Panc1 (cell line): Measurements from ENCODE around the gene CNOT4. TPM values are rescaled to one million over a fixed set of nuclear protein-coding genes. Genes with fewer than 3 reads are reported as not detected.

ENCODE experiments used
- ATAC-seq: fragments of 200-7000 bp; cut with Tn5 transposase; 2 replicates; pipeline ENCODE4 v1.9.1; 2020; ENCODE audit warnings: mild to moderate bottlenecking, moderate library complexity
- BruUV-seq: library from RNA; stranded (reverse); fragments of 400-500 nt; replicated peaks from 2 replicates; lab custom pipeline; 2021; lab: Mats Ljungman, UMichigan
- CTCF ChIA-PET: fragments of 300-600 bp; sonication (Branson Sonifier 250); formaldehyde crosslinking; loops from one replicate; lab custom pipeline; 2022; ENCODE audit warnings: antibody characterized with exemption; lab: Charles Lee
- POLR2A ChIA-PET: fragments of 300-600 bp; sonication (Branson Sonifier 250); formaldehyde crosslinking; loops from one replicate; lab custom pipeline; 2022; ENCODE audit warnings: antibody characterized with exemption; lab: Charles Lee
- DNase-seq: peaks from one replicate; pipeline ENCODE4 v3.0.0-alpha.2; 2010; ENCODE audit warnings: low read depth, low spot score
- H3K27ac ChIP-seq: 2 replicates; pipeline ENCODE4 v1.5.1; 2011; ENCODE audit warnings: mild to moderate bottlenecking, low read length, inconsistent platforms
- H3K27me3 ChIP-seq: fragments of 200-500 bp; sonication (Bioruptor generic); 2 replicates; pipeline ENCODE4 v1.6.0; 2014; ENCODE audit warnings: low read length, inconsistent platforms; ENCODE audit not compliant: control insufficient read depth, insufficient read depth
- H3K36me3 ChIP-seq: fragments of 200-500 bp; sonication (Bioruptor generic); 2 replicates; pipeline ENCODE4 v1.5.1; 2014; ENCODE audit warnings: inconsistent platforms, mild to moderate bottlenecking, low read length, moderate library complexity; ENCODE audit not compliant: control insufficient read depth, insufficient read depth
- H3K4me1 ChIP-seq: 2 replicates; pipeline ENCODE4 v1.5.1; 2011; ENCODE audit warnings: inconsistent platforms, mild to moderate bottlenecking, low read length, moderate library complexity; ENCODE audit not compliant: control insufficient read depth, insufficient read depth
- H3K4me3 ChIP-seq, 2 experiments: 2 replicates each; pipeline ENCODE4 v1.5.1; 2011 to 2012; ENCODE audit warnings: low read depth in 2 of 2, low read length in 2 of 2, mild to moderate bottlenecking in 2 of 2, inconsistent platforms in 1 of 2, moderate library complexity in 1 of 2
- H3K9me3 ChIP-seq: fragments of 200-500 bp; sonication (Bioruptor generic); 2 replicates; pipeline ENCODE4 v1.5.1; 2014; ENCODE audit warnings: low read depth, mild to moderate bottlenecking, inconsistent platforms, low read length, moderate library complexity; ENCODE audit not compliant: control insufficient read depth, insufficient read depth
- POLR2AphosphoS5 ChIP-seq: IDR thresholded peaks from 2 replicates; pipeline ENCODE4 v1.6.1; 2012; ENCODE audit warnings: mild to moderate bottlenecking, low read depth, low read length, moderate library complexity
- SIN3A ChIP-seq: IDR thresholded peaks from 2 replicates; pipeline ENCODE4 v1.6.1; 2012; ENCODE audit warnings: low read depth, mild to moderate bottlenecking, low read length, moderate library complexity, borderline replicate concordance; ENCODE audit not compliant: insufficient read depth
- TCF7L2 ChIP-seq: IDR thresholded peaks from 2 replicates; pipeline ENCODE4 v1.6.1; 2011; ENCODE audit warnings: mild to moderate bottlenecking, low read depth, low read length, inconsistent platforms
- in situ Hi-C: cut with HindIII; loops from 2 replicates; pipeline ENCODE4 v1.10.0; 2016; ENCODE audit warnings: low sequenced_read_pairs, low pct_unique_long_range_greater_than_20kb
- intact Hi-C: fragments of 100-400 bp; cut with micrococcal nuclease; formaldehyde crosslinking; loops from one replicate; pipeline ENCODE4 v1.10.0; 2022; ENCODE audit not compliant: unreplicated experiment
- total RNA-seq: library from RNA; stranded (reverse); gene quantifications from one replicate; pipeline ENCODE4 v1.2.1, GENCODE V29; 2021; ENCODE audit not compliant: unreplicated experiment
- TF ChIP-seq, protein P1 (sequence below): fragments of 450-650 bp; IDR thresholded peaks from 2 replicates; pipeline ENCODE4 v1.5.1; 2017; ENCODE audit warnings: mild to moderate bottlenecking
- TF ChIP-seq, protein P2 (sequence below), 2 experiments: IDR thresholded peaks; 2 replicates each; pipeline ENCODE4 v1.6.1; 2011 to 2012; ENCODE audit warnings: low read depth in 2 of 2, control low read depth in 1 of 2, low read length in 1 of 2, mild to moderate bottlenecking in 1 of 2, moderate library complexity in 1 of 2; ENCODE audit not compliant: insufficient read depth in 1 of 2

CNOT4 gene
- total RNA-seq, 1 experiment from 2014 or later: 22.3 TPM

DNA sequence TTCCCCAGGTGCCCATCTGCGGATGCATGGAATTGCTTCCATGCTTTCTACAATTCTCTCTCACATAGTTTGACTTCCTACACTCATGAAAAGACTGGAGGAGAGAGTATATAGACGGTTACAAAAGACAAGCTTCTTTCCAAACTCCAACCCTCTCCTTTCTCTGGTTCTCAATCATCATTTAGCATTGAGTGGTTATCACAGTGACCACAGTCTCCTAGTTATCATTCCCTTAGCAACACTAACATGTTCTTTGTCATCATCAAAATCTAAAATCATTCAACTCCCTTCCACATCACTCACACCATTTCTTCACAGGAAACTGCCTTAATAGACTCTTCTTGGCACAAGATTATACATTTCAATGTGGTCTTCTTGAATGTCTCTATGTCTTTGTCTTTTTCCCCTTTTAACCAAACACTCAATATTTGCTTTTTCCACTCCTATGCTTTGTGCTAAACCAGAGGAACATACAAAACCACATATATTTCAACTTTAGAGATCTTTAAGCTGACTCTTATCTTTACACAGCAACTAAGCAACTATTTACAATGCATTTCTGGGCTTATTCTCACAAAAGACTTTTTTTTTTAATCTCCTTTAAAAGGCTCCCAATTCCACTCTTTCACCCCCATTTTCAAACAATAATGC is 126.3 kb downstream of the CNOT4 start:
- H3K27ac ChIP-seq: no peak overlapping the region
- in situ Hi-C loops: no loop called here
- no peaks in the 10 kb centered on the region; the same call in 1 of the 2 replicates for H3K36me3 ChIP-seq
- ATAC-seq: no peak
- DNase-seq: no peak
- intact Hi-C loops: no loop called here
- ChIA-PET POLR2A (interaction anchor here (0.6 kb wide), 1 partner anchor 317 kb away, joined by 3 read pairs; no protein-coding TSS in a partner anchor), CTCF (no interaction called here)
- H3K9me3 ChIP-seq: no peaks in the 10 kb centered on the region
- H3K4me3 ChIP-seq: no peak overlapping the region
- no TSS peak for BruUV-seq
- TF ChIP-seq POLR2AphosphoS5 (no peak), TCF7L2 (no peak), SIN3A (no peak)
- TF ChIP-seq, protein P1, sequence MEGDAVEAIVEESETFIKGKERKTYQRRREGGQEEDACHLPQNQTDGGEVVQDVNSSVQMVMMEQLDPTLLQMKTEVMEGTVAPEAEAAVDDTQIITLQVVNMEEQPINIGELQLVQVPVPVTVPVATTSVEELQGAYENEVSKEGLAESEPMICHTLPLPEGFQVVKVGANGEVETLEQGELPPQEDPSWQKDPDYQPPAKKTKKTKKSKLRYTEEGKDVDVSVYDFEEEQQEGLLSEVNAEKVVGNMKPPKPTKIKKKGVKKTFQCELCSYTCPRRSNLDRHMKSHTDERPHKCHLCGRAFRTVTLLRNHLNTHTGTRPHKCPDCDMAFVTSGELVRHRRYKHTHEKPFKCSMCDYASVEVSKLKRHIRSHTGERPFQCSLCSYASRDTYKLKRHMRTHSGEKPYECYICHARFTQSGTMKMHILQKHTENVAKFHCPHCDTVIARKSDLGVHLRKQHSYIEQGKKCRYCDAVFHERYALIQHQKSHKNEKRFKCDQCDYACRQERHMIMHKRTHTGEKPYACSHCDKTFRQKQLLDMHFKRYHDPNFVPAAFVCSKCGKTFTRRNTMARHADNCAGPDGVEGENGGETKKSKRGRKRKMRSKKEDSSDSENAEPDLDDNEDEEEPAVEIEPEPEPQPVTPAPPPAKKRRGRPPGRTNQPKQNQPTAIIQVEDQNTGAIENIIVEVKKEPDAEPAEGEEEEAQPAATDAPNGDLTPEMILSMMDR: no peak
- TF ChIP-seq, protein P2, sequence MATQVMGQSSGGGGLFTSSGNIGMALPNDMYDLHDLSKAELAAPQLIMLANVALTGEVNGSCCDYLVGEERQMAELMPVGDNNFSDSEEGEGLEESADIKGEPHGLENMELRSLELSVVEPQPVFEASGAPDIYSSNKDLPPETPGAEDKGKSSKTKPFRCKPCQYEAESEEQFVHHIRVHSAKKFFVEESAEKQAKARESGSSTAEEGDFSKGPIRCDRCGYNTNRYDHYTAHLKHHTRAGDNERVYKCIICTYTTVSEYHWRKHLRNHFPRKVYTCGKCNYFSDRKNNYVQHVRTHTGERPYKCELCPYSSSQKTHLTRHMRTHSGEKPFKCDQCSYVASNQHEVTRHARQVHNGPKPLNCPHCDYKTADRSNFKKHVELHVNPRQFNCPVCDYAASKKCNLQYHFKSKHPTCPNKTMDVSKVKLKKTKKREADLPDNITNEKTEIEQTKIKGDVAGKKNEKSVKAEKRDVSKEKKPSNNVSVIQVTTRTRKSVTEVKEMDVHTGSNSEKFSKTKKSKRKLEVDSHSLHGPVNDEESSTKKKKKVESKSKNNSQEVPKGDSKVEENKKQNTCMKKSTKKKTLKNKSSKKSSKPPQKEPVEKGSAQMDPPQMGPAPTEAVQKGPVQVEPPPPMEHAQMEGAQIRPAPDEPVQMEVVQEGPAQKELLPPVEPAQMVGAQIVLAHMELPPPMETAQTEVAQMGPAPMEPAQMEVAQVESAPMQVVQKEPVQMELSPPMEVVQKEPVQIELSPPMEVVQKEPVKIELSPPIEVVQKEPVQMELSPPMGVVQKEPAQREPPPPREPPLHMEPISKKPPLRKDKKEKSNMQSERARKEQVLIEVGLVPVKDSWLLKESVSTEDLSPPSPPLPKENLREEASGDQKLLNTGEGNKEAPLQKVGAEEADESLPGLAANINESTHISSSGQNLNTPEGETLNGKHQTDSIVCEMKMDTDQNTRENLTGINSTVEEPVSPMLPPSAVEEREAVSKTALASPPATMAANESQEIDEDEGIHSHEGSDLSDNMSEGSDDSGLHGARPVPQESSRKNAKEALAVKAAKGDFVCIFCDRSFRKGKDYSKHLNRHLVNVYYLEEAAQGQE (IDR thresholded peaks at IDR 0.05; ENCODE audit: insufficient read depth in 1 of 2, low read depth in 2 of 2, low read length in 1 of 2): no peak
- no peaks in the 10 kb centered on the region for H3K27me3 ChIP-seq
- H3K4me1 ChIP-seq: no peaks in the 10 kb centered on the region

DNA sequence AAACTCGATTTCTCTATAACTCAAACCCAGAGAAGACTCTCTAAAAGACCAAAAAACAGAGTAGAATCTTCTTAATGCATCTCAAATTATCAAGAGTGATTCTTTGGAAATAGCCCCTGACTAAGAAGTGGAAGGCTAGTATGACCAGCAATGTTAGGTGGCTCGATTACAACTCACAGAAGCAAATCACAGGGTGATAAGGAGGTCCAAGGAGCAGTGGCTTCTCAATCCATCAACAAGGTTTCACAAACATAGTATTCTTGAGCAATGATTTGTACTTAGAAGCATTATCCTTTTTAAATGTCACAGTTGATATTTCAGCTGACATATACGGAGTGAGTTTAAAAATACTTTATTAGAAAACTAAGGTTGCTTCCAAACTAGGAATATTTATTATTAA is 127.7 kb downstream of the CNOT4 start:
- in situ Hi-C loops: no loop called here
- CTCF ChIA-PET: no interaction called here

DNA sequence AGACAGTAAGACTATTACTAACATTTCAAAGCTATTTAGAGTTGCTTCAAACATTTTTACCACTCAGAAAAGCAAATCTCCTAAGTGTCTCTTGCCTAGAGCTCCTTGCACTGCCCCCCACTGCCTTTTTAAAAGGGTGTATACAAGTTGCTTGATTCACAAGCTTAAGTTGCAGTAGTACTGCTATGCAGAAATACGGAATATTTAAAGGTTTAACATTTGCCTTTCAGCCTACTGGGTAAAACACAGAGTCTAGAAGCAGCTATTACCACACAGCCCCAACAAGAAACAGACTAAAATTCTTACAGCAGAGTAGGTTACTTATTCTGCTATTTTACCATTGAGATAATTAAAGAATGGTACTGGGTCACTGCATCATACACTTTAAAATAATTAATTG is 128.5 kb downstream of the CNOT4 start:
- in situ Hi-C loops (no loop called here), intact Hi-C loops (no loop called here)
- Histone ChIP-seq H3K36me3 (no peaks in the 10 kb centered on the region), H3K27ac (no peak overlapping the region), H3K9me3 (no peaks in the 10 kb centered on the region), H3K27me3 (no peaks in the 10 kb centered on the region), H3K4me1 (no peaks in the 10 kb centered on the region), H3K4me3 (no peak overlapping the region)
- CTCF ChIA-PET: no interaction called here
- BruUV-seq: no TSS peak
- POLR2A ChIA-PET: interaction anchor here (0.6 kb wide), 1 partner anchor 33 kb away, joined by 3 read pairs; no protein-coding TSS in a partner anchor
- TF ChIP-seq, protein P1: no peak
- TF ChIP-seq TCF7L2 (no peak), POLR2AphosphoS5 (no peak), SIN3A (no peak)
- TF ChIP-seq, protein P2 (IDR thresholded peaks at IDR 0.05; ENCODE audit: insufficient read depth in 1 of 2, low read depth in 2 of 2, low read length in 1 of 2): no peak
- DNase-seq (no peak), ATAC-seq (no peak)

More for the DNA sequence above, 127.7 kb downstream of the CNOT4 start:
- Histone ChIP-seq H3K4me1 (no peaks in the 10 kb centered on the region), H3K27me3 (no peaks in the 10 kb centered on the region), H3K9me3 (no peaks in the 10 kb centered on the region), H3K27ac (no peak overlapping the region), H3K4me3 (no peak overlapping the region), H3K36me3 (no peaks in the 10 kb centered on the region)
- TF ChIP-seq TCF7L2: no peak
- POLR2A ChIA-PET: interaction anchor here (0.6 kb wide), 1 partner anchor 18 kb away, joined by 4 read pairs; no protein-coding TSS in a partner anchor
- intact Hi-C loops: no loop called here
- DNase-seq (no peak), ATAC-seq (no peak)
- BruUV-seq: no TSS peak
